Trophoblast cell (in vitro differentiated cells and primary cell): ENCODE data around the gene GLIS1.

Experiments
- DNase-seq, 2 donors: peaks; one replicate each; pipeline ENCODE4 v3.0.0-alpha.2; 2016
- H2AFZ ChIP-seq: 2 replicates; pipeline ENCODE4 v1.6.1; 2013; ENCODE audit warnings: low read length, moderate library complexity, mild to moderate bottlenecking; ENCODE audit not compliant: insufficient read depth, poor library complexity
- H2AK5ac ChIP-seq: 2 replicates; pipeline ENCODE4 v1.6.1; 2013; ENCODE audit warnings: mild to moderate bottlenecking, low read length
- H2BK120ac ChIP-seq: 2 replicates; pipeline ENCODE4 v1.6.1; 2013; ENCODE audit warnings: low read length, mild to moderate bottlenecking, moderate library complexity; ENCODE audit not compliant: insufficient read depth, poor library complexity
- H2BK12ac ChIP-seq: 2 replicates; pipeline ENCODE4 v1.6.1; 2013; ENCODE audit warnings: mild to moderate bottlenecking, low read length, moderate library complexity
- H2BK5ac ChIP-seq: 2 replicates; pipeline ENCODE4 v1.6.1; 2013; ENCODE audit warnings: low read length, low read depth, moderate library complexity, mild to moderate bottlenecking; ENCODE audit not compliant: poor library complexity
- H3K14ac ChIP-seq: 2 replicates; pipeline ENCODE4 v1.6.1; 2013; ENCODE audit warnings: mild to moderate bottlenecking, low read length
- H3K18ac ChIP-seq: 2 replicates; pipeline ENCODE4 v1.6.1; 2013; ENCODE audit warnings: mild to moderate bottlenecking, low read length
- H3K23ac ChIP-seq: 2 replicates; pipeline ENCODE4 v1.6.1; 2013; ENCODE audit warnings: low read length
- H3K27ac ChIP-seq: 2 replicates; pipeline ENCODE4 v1.5.1; 2013; ENCODE audit warnings: low read depth, mild to moderate bottlenecking, inconsistent platforms, low read length, moderate library complexity
- H3K27me3 ChIP-seq: 2 replicates; pipeline ENCODE4 v1.6.1; 2013; ENCODE audit warnings: inconsistent platforms, mild to moderate bottlenecking, low read length, moderate library complexity; ENCODE audit not compliant: insufficient read depth
- H3K36me3 ChIP-seq, 2 experiments: 1 replicate in 1 of 2; 2 replicates in 1 of 2; pipeline ENCODE4 v1.6.1; 2013; ENCODE audit warnings: low read length in 2 of 2, mild to moderate bottlenecking in 2 of 2, moderate library complexity in 1 of 2; ENCODE audit not compliant: insufficient read depth in 2 of 2, control insufficient read depth in 1 of 2
- H3K4ac ChIP-seq: 2 replicates; pipeline ENCODE4 v1.6.1; 2013; ENCODE audit warnings: low read depth, mild to moderate bottlenecking, low read length, moderate library complexity
- H3K4me1 ChIP-seq, 2 experiments: 1 replicate in 1 of 2; 2 replicates in 1 of 2; pipeline ENCODE4 v1.6.1; 2013; ENCODE audit warnings: low read length in 2 of 2, mild to moderate bottlenecking in 2 of 2, moderate library complexity in 1 of 2; ENCODE audit not compliant: insufficient read depth in 2 of 2, control insufficient read depth in 1 of 2
- H3K4me2 ChIP-seq: 2 replicates; pipeline ENCODE4 v1.6.1; 2013; ENCODE audit warnings: inconsistent platforms, mild to moderate bottlenecking, low read length, moderate library complexity
- H3K4me3 ChIP-seq: 2 replicates; pipeline ENCODE4 v1.5.1; 2013; ENCODE audit warnings: mild to moderate bottlenecking, low read depth, low read length, inconsistent platforms
- H3K79me1 ChIP-seq: one replicate; pipeline ENCODE4 v1.6.1; 2013; ENCODE audit warnings: low read length
- H3K79me2 ChIP-seq: 2 replicates; pipeline ENCODE4 v1.6.1; 2013; ENCODE audit warnings: low read length, mild to moderate bottlenecking; ENCODE audit not compliant: control insufficient read depth, insufficient read depth, poor library complexity
- H3K9ac ChIP-seq: 2 replicates; pipeline ENCODE4 v1.6.1; 2013; ENCODE audit warnings: mild to moderate bottlenecking, low read length
- H3K9me3 ChIP-seq: 2 replicates; pipeline ENCODE4 v1.6.1; 2013; ENCODE audit warnings: low read depth, mild to moderate bottlenecking, control low read depth, inconsistent platforms, low read length; ENCODE audit not compliant: insufficient read depth
- H4K12ac ChIP-seq: 2 replicates; pipeline ENCODE4 v1.6.1; 2013; ENCODE audit warnings: low read depth, mild to moderate bottlenecking, low read length, moderate library complexity
- H4K8ac ChIP-seq: 2 replicates; pipeline ENCODE4 v1.6.1; 2013; ENCODE audit warnings: low read depth, mild to moderate bottlenecking, low read length, moderate library complexity
- H4K91ac ChIP-seq: one replicate; pipeline ENCODE4 v1.6.1; 2013; ENCODE audit warnings: low read depth, mild to moderate bottlenecking, low read length, moderate library complexity
- WGBS: extraction: QIAGEN DNeasy Blood & Tissue Kit; methylation state at CpG from one replicate; pipeline ENCODE4 v1.1.7; 2013; ENCODE audit warnings: missing lambda C conversion rate; ENCODE audit not compliant: insufficient read length, insufficient coverage; ENCODE audit errors: extremely low coverage; 5-methylcytosine and 5-hydroxymethylcytosine counted together

GLIS1 gene

DNA sequence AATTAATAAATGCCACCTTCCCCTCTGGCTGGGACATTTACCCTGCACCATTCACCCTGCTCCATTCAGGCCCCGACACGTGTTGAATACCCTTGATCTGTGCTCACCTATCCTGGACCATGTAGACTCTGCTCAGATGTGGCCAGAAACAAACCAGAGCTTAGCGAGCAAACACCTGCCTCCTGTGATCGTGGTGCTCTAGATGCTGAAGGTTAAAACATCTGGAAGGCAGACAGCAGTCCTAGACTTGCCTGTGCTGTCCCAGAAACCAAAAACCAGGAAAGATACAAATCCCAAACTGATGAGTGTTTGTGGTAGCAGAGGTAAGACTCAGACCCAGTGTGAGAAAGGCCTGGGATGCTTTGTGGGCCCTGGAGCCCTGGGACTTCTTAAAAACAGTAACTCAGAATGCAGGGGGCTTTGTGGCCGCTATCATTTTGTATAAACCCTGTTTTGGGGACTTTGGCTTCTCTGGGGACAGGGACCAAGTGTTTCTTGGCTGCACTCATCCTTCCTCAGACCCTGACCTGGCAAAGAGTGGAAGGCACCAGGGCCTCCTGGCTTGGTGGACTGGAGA is 180.1 kb downstream of the GLIS1 start:
- no peak overlapping the region for H3K4me2 ChIP-seq

DNA sequence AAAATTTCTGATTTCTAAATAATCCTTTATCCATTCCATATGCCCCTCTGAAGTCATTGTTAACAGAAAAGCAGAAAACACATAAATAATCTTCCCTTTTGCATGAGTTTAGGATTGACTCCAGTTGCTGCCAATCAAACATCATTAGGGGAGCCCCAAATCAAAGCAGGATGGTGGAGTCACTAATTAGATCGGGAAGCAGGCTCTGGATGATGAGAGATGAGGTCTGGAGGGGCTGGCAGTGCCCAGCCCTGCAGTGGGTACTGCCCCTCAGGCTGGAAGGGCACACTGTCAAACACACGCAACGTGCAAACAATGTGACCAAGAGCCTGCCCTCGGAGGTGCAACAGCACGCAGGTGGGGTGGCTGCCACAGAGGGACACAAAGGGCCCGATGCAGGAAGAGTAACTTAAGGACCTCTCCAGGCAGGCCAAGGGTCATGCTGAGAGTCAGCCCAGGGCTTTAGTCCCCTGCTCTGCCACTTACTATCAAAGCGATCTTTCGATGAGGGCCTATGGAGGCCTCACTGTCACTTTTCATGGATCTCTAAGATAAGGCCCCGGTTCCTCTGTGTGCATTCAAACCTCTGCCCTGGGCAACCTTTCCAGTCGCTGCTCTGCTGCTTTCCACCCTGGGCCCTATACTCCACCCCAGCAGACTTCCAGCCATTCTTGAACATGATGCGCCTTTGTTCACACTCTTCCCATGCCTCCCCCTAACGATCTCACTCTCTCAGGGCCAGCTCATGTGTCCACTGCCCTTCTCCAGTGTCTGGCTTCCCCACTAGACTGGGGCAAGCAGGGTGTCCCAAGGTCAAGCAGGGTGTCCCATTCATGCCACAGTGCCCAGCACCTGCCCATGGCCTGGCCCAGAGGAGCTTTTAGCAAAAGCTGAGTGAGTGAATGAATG is 180.9 kb downstream of the GLIS1 start:
- no peak overlapping the region for H3K4ac ChIP-seq
- H2BK12ac ChIP-seq: no peak overlapping the region
- H4K91ac ChIP-seq: no peak overlapping the region
- H2AK5ac ChIP-seq: no peak overlapping the region
- H3K14ac ChIP-seq: no peak overlapping the region
- no peak overlapping the region for H3K23ac ChIP-seq
- H3K79me2 ChIP-seq: no peaks in the 10 kb centered on the region
- H2AFZ ChIP-seq: no peak overlapping the region
- no peak overlapping the region for H3K27ac ChIP-seq
- H3K9me3 ChIP-seq: peaks cover 14% of the 10 kb centered on the region
- no CpG with 5 or more reads among the region's 12 CpGs for WGBS
- H3K27me3 ChIP-seq: no peaks in the 10 kb centered on the region
- no peak overlapping the region for H2BK120ac ChIP-seq
- H3K9ac ChIP-seq: no peak overlapping the region
- H4K8ac ChIP-seq: no peak overlapping the region
- no peak overlapping the region for H2BK5ac ChIP-seq
- H3K36me3 ChIP-seq: no peaks in the 10 kb centered on the region
- no peak for DNase-seq
- H3K4me3 ChIP-seq: no peak overlapping the region
- H3K79me1 ChIP-seq: no peaks in the 10 kb centered on the region
- H3K4me2 ChIP-seq: no peak overlapping the region
- H4K12ac ChIP-seq: no peak overlapping the region
- no peak overlapping the region for H3K18ac ChIP-seq
- no peaks in the 10 kb centered on the region for H3K4me1 ChIP-seq

More for the DNA sequence above, 180.1 kb downstream of the GLIS1 start:
- H3K36me3 ChIP-seq: no peaks in the 10 kb centered on the region
- H2BK12ac ChIP-seq: no peak overlapping the region
- H3K23ac ChIP-seq: no peak overlapping the region
- no peak overlapping the region for H2AFZ ChIP-seq
- H3K4me1 ChIP-seq: no peaks in the 10 kb centered on the region
- H3K9ac ChIP-seq: no peak overlapping the region
- no peaks in the 10 kb centered on the region for H3K79me1 ChIP-seq
- no peaks in the 10 kb centered on the region for H3K27me3 ChIP-seq
- no peak overlapping the region for H3K27ac ChIP-seq
- H2BK5ac ChIP-seq: no peak overlapping the region
- no peak overlapping the region for H2AK5ac ChIP-seq
- no peak for DNase-seq
- no peak overlapping the region for H2BK120ac ChIP-seq
- H3K79me2 ChIP-seq: no peaks in the 10 kb centered on the region
- no peak overlapping the region for H3K18ac ChIP-seq
- H3K9me3 ChIP-seq: peaks cover 14% of the 10 kb centered on the region
- H3K14ac ChIP-seq: no peak overlapping the region
- no CpG with 5 or more reads among the region's 5 CpGs for WGBS
- H4K91ac ChIP-seq: no peak overlapping the region
- no peak overlapping the region for H3K4me3 ChIP-seq
- H4K12ac ChIP-seq: no peak overlapping the region
- H4K8ac ChIP-seq: no peak overlapping the region
- no peak overlapping the region for H3K4ac ChIP-seq

DNA sequence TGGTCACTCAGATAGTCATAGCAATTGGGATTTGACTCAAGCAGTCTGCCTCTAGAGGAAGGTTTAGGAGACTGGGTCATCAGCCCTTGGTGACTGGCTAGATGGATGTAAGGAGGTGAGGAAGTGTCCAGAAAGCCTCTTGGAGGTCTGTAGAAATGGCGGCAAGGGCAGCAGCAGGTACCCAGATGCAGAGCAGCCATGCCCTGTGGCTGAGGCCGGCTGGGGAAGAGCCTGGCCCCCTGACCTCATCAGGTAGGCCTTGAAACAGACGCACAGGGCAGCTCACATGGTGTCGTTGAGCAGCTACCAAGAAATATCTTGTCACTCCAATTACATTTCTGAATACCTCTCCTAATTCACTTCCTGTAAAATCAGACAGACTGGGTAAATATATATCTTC is 181.6 kb downstream of the GLIS1 start:
- Histone ChIP-seq H3K79me1 (no peaks in the 10 kb centered on the region), H2AFZ (no peak overlapping the region), H4K8ac (no peak overlapping the region), H4K12ac (no peak overlapping the region), H3K14ac (no peak overlapping the region), H4K91ac (no peak overlapping the region), H3K9me3 (peaks cover 14% of the 10 kb centered on the region), H3K79me2 (no peaks in the 10 kb centered on the region), H2AK5ac (no peak overlapping the region), H3K27me3 (no peaks in the 10 kb centered on the region), H3K4ac (no peak overlapping the region), H3K18ac (no peak overlapping the region), H2BK5ac (no peak overlapping the region), H3K27ac (no peak overlapping the region), H3K23ac (no peak overlapping the region), H3K9ac (no peak overlapping the region), H3K4me1 (no peaks in the 10 kb centered on the region), H3K4me2 (no peak overlapping the region), H2BK120ac (no peak overlapping the region), H3K4me3 (no peak overlapping the region), H2BK12ac (no peak overlapping the region), H3K36me3 (no peaks in the 10 kb centered on the region)
- DNase-seq: no peak
- no CpG with 5 or more reads among the region's 4 CpGs for WGBS

DNA sequence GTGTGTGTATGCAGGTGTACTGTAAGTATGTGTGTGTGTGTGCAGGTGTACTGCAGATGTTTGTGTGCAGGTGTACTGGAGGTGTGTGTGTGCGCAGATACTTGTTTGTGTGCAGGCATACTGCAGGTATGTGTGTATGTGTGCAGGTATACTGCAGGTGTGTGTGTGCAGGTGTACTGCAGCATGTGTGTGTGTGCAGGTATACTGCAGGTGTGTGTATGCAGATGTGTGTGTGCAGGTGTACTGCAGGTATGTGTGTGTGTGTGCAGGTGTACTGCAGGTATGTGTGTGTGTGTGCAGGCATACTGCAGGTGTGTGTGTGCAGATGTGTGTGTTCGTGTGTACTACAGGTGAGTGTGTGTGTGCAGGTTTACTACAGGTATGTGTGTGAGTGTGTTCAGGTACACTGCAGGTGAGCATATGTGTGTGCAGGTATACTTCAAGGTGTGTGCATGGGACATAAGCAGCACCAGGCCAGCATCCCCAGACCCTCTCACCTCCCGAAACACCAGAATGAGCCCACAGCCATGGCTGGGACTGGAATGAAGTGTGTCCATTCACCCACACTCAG is 182.2 kb downstream of the GLIS1 start:
- H3K23ac ChIP-seq: peak overlapping the region; percentile 11
- no peak overlapping the region for H2BK120ac ChIP-seq
- H3K27me3 ChIP-seq: no peaks in the 10 kb centered on the region
- H4K12ac ChIP-seq: no peak overlapping the region
- H3K27ac ChIP-seq: no peak overlapping the region
- peaks cover 14% of the 10 kb centered on the region for H3K9me3 ChIP-seq
- peak overlapping the region; percentile 8 for H3K9ac ChIP-seq
- H2BK12ac ChIP-seq: no peak overlapping the region
- no peak for DNase-seq
- no peaks in the 10 kb centered on the region for H3K79me2 ChIP-seq
- no peak overlapping the region for H3K4ac ChIP-seq
- no peak overlapping the region for H3K14ac ChIP-seq
- H4K8ac ChIP-seq: no peak overlapping the region
- no peak overlapping the region for H2BK5ac ChIP-seq
- no peaks in the 10 kb centered on the region for H3K79me1 ChIP-seq
- no peak overlapping the region for H2AK5ac ChIP-seq
- no peak overlapping the region for H3K4me2 ChIP-seq
- H3K4me1 ChIP-seq: no peaks in the 10 kb centered on the region
- no peak overlapping the region for H3K18ac ChIP-seq
- no peaks in the 10 kb centered on the region for H3K36me3 ChIP-seq
- no CpG with 5 or more reads among the region's 3 CpGs for WGBS
- no peak overlapping the region for H2AFZ ChIP-seq
- peak overlapping the region; percentile 41 for H3K4me3 ChIP-seq
- H4K91ac ChIP-seq: no peak overlapping the region
